ENCODE measurements around the gene PHEX. TPM values are rescaled to one million over a fixed set of nuclear protein-coding genes. Genes with fewer than 3 reads are reported as not detected.
A peak's percentile ranks its signal among the peaks of the same experiment; 100 is the strongest.

PHEX gene
- polyA plus RNA-seq, 2 donors = 0.09 to 0.12 TPM

DNA sequence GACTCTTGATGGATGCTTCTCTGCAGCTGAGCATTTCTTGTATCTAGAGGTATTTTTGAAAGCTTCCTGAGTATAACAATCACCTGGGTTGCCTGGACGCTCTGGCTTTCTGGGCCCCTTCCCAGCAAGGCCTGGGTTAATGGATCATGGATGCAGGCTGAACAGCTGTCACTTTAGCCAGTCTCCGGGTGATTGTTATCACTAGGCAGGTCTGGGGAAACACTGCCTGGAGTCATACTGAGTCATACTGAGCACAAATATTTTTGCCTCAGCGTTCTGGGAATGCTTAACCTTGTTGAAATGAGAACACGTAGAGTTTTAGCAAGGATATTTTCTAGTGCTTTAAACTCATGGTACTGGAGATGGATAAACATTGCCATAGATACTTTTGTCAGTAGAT lies 102.6 kb downstream of the PHEX start:
- 25 to 36% methylated on average over 4 of the region's 4 CpGs for WGBS, 2 donors
- H3K4me3 ChIP-seq (ENCODE audit: low read depth in 1 of 2, low read length in 2 of 2) = no peak overlapping the region
- peaks cover 0 to 5% of the 10 kb centered on the region in 2 donors for H3K4me1 ChIP-seq (ENCODE audit: control insufficient read depth in 2 of 2, insufficient read depth in 2 of 2, low read length in 1 of 2)
- peaks cover 0 to 4% of the 10 kb centered on the region in 2 donors for H3K27me3 ChIP-seq (ENCODE audit: control insufficient read depth in 1 of 2, insufficient read depth in 2 of 2, low read length in 2 of 2)
- H3K27ac ChIP-seq (ENCODE audit: low read depth in 2 of 2, low read length in 1 of 2) = no peak overlapping the region
- H3K36me3 ChIP-seq (ENCODE audit: control insufficient read depth in 2 of 2, insufficient read depth in 2 of 2, low read length in 1 of 2) = no peaks in the 10 kb centered on the region
- no peaks in the 10 kb centered on the region for H3K9me3 ChIP-seq (ENCODE audit: control insufficient read depth in 2 of 2, insufficient read depth in 1 of 2, low read depth in 1 of 2, low read length in 1 of 2)

DNA sequence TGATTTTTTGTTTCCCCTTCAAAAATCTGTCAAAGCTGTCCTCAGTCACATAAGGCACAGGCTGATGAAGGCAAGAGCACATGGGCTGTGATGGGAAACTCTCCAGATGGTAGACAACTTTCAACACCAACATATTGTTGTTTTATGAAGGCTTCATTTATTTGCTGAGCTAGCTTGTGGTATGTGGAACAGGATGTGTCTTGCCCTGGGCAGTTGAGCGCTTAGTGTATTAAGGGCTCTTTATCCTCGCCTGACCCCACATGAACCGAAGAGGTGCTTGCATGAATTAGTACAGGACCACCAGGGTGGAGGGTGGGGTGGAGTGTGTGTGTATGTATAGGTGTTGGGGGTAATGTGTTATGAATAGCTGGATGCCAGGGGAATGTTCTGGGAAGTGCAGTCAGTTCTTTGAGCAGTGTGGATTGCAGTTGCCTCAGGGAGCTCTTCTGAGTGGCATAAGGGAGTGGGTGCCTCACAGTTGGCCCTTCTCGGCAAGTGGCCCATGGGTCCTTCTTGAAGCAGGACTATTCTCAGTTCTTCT lies 103.1 kb downstream of the PHEX start:
- H3K27ac ChIP-seq (ENCODE audit: low read depth in 2 of 2, low read length in 1 of 2) = peak overlapping the region; percentile 59 to 62

DNA sequence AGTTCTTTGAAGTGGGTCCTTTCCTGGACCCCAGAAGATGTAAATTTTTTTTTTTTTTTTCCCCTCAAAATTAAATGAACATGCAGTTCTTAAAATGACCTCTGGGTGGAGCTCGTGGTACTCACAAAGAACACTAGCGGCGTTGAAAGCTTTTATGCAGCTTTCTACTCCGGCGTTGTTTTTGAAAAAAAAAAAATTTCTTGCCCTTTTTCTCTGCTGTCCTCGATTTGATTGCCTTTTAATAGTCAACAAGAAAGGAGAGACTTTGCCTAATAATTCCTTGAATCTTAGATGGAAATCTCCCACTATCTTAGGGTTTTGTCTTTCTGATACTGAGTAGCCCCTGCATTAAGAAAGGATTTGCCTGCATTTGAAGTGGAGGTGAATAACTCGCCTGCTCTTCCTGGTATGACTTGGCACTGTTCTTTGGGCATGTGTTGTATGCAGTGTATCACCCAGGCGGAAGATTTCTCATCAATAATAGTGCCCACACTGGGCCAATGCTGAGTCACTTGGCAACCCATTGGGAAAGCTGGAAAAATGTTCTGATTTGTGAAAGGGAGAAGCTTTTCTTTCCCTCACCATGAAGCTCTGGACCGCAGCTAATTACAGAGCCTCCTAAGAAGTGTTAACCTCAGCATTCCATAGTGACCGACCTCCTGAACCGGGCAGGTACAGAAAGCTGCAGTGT lies 104.0 kb downstream of the PHEX start:
- H3K9me3 ChIP-seq (ENCODE audit: control insufficient read depth in 2 of 2, insufficient read depth in 1 of 2, low read depth in 1 of 2, low read length in 1 of 2) = no peaks in the 10 kb centered on the region
- peaks cover 0 to 7% of the 10 kb centered on the region in 2 donors for H3K27me3 ChIP-seq (ENCODE audit: control insufficient read depth in 1 of 2, insufficient read depth in 2 of 2, low read length in 2 of 2)
- H3K36me3 ChIP-seq (ENCODE audit: control insufficient read depth in 2 of 2, insufficient read depth in 2 of 2, low read length in 1 of 2) = no peaks in the 10 kb centered on the region
- WGBS, 2 donors = 10 to 17% methylated on average over 11 of the region's 11 CpGs
- peaks cover 0 to 5% of the 10 kb centered on the region in 2 donors for H3K4me1 ChIP-seq (ENCODE audit: control insufficient read depth in 2 of 2, insufficient read depth in 2 of 2, low read length in 1 of 2)
- no peak overlapping the region for H3K4me3 ChIP-seq (ENCODE audit: low read depth in 1 of 2, low read length in 2 of 2)
- peak overlapping the region; percentile 3 to 61 for H3K27ac ChIP-seq (ENCODE audit: low read depth in 2 of 2, low read length in 1 of 2)

More for the DNA sequence above, 103.1 kb downstream of the PHEX start:
- Histone ChIP-seq H3K27me3 (ENCODE audit: control insufficient read depth in 1 of 2, insufficient read depth in 2 of 2, low read length in 2 of 2) (peaks cover 0 to 4% of the 10 kb centered on the region in 2 donors), H3K4me3 (ENCODE audit: low read depth in 1 of 2, low read length in 2 of 2) (no peak overlapping the region), H3K9me3 (ENCODE audit: control insufficient read depth in 2 of 2, insufficient read depth in 1 of 2, low read depth in 1 of 2, low read length in 1 of 2) (no peaks in the 10 kb centered on the region), H3K4me1 (ENCODE audit: control insufficient read depth in 2 of 2, insufficient read depth in 2 of 2, low read length in 1 of 2) (peaks cover 0 to 5% of the 10 kb centered on the region in 2 donors), H3K36me3 (ENCODE audit: control insufficient read depth in 2 of 2, insufficient read depth in 2 of 2, low read length in 1 of 2) (no peaks in the 10 kb centered on the region)
- 30 to 40% methylated on average over 4 of the region's 4 CpGs for WGBS, 2 donors

DNA sequence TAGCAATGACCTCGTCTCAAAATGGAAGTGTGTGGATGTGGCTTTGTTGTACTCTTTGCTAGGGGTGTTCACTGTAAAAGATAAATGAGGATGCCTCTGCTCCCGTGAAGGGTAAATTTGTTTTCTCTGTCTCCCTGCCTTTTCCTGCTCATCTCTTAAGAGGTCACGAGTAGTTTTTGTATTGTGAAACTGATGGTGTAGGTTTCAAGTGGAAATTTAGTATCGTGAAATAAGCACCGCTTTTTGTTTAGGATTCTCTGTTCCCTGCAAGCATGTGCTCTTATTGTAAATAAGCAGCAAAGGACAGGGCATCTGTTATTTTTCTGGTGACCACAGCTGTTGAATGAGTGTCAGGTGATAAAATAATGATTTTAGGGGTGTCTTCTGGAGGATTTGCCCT lies 104.6 kb downstream of the PHEX start:
- H3K9me3 ChIP-seq (ENCODE audit: control insufficient read depth in 2 of 2, insufficient read depth in 1 of 2, low read depth in 1 of 2, low read length in 1 of 2) = no peaks in the 10 kb centered on the region
- H3K36me3 ChIP-seq (ENCODE audit: control insufficient read depth in 2 of 2, insufficient read depth in 2 of 2, low read length in 1 of 2) = no peaks in the 10 kb centered on the region
- H3K27me3 ChIP-seq (ENCODE audit: control insufficient read depth in 1 of 2, insufficient read depth in 2 of 2, low read length in 2 of 2) = peaks cover 0 to 9% of the 10 kb centered on the region in 2 donors
- no peak overlapping the region for H3K4me3 ChIP-seq (ENCODE audit: low read depth in 1 of 2, low read length in 2 of 2)
- WGBS, 2 donors = 52 to 65% methylated on average over 5 of the region's 5 CpGs
- peaks cover 0 to 5% of the 10 kb centered on the region in 2 donors for H3K4me1 ChIP-seq (ENCODE audit: control insufficient read depth in 2 of 2, insufficient read depth in 2 of 2, low read length in 1 of 2)
- H3K27ac ChIP-seq (ENCODE audit: low read depth in 2 of 2, low read length in 1 of 2) = peak overlapping the region in 1 of 2 donors; percentile 61

DNA sequence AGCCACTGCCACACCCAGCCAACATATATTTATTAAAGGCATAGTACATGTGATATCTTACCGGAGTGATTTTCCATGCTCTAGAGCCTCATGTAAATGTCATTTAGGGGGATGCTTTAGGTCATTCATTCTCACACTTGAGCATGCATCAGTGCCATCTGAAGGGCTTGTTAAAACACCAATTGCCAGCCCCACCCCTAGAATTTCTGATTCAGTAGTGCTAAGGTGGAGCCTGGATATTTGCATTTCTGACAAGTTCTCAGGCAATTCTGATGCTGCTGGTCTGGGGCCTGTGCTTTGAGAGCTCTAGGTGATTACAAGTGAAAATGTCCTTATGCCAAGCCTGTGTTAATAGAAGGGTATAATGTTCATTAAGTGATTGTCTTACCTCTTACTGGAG lies 107.7 kb downstream of the PHEX start:
- H3K4me1 ChIP-seq (ENCODE audit: control insufficient read depth in 2 of 2, insufficient read depth in 2 of 2, low read length in 1 of 2) = peaks cover 0 to 5% of the 10 kb centered on the region in 2 donors
- WGBS, 2 donors = 81 to 85% methylated on average over 1 of the region's 1 CpG
- H3K9me3 ChIP-seq (ENCODE audit: control insufficient read depth in 2 of 2, insufficient read depth in 1 of 2, low read depth in 1 of 2, low read length in 1 of 2) = no peaks in the 10 kb centered on the region
- no peak overlapping the region for H3K4me3 ChIP-seq (ENCODE audit: low read depth in 1 of 2, low read length in 2 of 2)
- no peak overlapping the region for H3K27ac ChIP-seq (ENCODE audit: low read depth in 2 of 2, low read length in 1 of 2)
- H3K36me3 ChIP-seq (ENCODE audit: control insufficient read depth in 2 of 2, insufficient read depth in 2 of 2, low read length in 1 of 2) = no peaks in the 10 kb centered on the region
- H3K27me3 ChIP-seq (ENCODE audit: control insufficient read depth in 1 of 2, insufficient read depth in 2 of 2, low read length in 2 of 2) = peaks cover 0 to 6% of the 10 kb centered on the region in 2 donors

DNA sequence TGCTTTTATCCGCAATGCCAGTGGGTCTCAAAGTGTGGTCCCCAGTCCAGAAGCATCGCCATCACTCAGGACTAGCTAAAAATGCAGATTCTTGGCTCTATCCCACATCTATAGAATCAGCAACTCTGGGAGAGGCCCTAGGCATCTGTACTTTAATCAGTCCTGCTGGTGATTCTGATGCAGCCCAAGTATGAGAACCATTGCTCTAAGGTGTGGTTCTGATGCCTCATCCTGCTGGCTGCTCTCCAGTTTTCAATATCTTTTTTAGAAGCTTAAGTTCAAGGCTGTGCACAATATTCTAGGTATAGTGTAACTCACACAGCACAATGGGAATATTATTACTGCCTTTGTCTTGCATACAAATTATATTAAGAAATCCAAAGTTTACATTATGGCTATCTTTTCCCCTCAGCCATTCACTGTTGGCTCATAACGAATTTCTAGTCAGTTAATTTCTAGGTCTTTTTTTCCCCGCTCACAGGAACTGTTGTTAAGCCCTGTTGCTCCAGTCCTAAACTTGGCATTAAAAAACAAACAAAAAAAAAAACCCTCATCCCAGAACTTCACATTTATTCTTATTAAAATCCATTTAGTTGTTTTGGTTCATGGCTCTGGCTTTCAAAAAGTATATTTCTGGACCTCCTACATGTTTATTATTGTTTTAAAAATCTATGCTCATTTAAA lies 109.1 kb downstream of the PHEX start:
- no peak overlapping the region for H3K27ac ChIP-seq (ENCODE audit: low read depth in 2 of 2, low read length in 1 of 2)
- H3K36me3 ChIP-seq (ENCODE audit: control insufficient read depth in 2 of 2, insufficient read depth in 2 of 2, low read length in 1 of 2) = no peaks in the 10 kb centered on the region
- H3K4me3 ChIP-seq (ENCODE audit: low read depth in 1 of 2, low read length in 2 of 2) = no peak overlapping the region
- H3K27me3 ChIP-seq (ENCODE audit: control insufficient read depth in 1 of 2, insufficient read depth in 2 of 2, low read length in 2 of 2) = peaks cover 0 to 6% of the 10 kb centered on the region in 2 donors
- H3K9me3 ChIP-seq (ENCODE audit: control insufficient read depth in 2 of 2, insufficient read depth in 1 of 2, low read depth in 1 of 2, low read length in 1 of 2) = no peaks in the 10 kb centered on the region
- 80 to 84% methylated on average over 4 of the region's 4 CpGs for WGBS, 2 donors
- no peaks in the 10 kb centered on the region for H3K4me1 ChIP-seq (ENCODE audit: control insufficient read depth in 2 of 2, insufficient read depth in 2 of 2, low read length in 1 of 2)

DNA sequence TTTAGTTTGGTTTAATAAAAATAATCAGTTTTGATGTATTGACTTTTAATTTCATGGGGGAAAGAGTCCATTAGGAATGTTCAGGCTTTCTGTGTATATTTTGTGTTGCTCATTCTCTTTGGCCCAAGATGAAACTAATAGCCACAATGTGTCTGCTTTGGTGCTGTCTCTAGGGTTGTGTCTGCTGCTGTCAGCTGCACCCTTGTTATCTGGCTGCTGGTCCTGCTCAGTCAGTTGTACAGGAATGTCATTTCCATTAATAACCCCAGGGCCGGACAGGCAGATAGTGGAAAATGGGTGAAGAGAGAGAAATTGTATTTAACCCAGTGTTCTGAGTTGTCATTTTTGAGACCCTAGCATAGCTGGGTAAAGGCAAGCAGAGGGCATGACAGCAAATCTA lies 115.1 kb downstream of the PHEX start:
- H3K9me3 ChIP-seq (ENCODE audit: control insufficient read depth in 2 of 2, insufficient read depth in 1 of 2, low read depth in 1 of 2, low read length in 1 of 2) = no peaks in the 10 kb centered on the region
- H3K27ac ChIP-seq (ENCODE audit: low read depth in 2 of 2, low read length in 1 of 2) = no peak overlapping the region
- H3K36me3 ChIP-seq (ENCODE audit: control insufficient read depth in 2 of 2, insufficient read depth in 2 of 2, low read length in 1 of 2) = no peaks in the 10 kb centered on the region
- H3K27me3 ChIP-seq (ENCODE audit: control insufficient read depth in 1 of 2, insufficient read depth in 2 of 2, low read length in 2 of 2) = peaks cover 0 to 4% of the 10 kb centered on the region in 2 donors
- no peaks in the 10 kb centered on the region for H3K4me1 ChIP-seq (ENCODE audit: control insufficient read depth in 2 of 2, insufficient read depth in 2 of 2, low read length in 1 of 2)
- WGBS, 2 donors = 71 to 77% methylated on average over 1 of the region's 1 CpG
- no peak overlapping the region for H3K4me3 ChIP-seq (ENCODE audit: low read depth in 1 of 2, low read length in 2 of 2)

DNA sequence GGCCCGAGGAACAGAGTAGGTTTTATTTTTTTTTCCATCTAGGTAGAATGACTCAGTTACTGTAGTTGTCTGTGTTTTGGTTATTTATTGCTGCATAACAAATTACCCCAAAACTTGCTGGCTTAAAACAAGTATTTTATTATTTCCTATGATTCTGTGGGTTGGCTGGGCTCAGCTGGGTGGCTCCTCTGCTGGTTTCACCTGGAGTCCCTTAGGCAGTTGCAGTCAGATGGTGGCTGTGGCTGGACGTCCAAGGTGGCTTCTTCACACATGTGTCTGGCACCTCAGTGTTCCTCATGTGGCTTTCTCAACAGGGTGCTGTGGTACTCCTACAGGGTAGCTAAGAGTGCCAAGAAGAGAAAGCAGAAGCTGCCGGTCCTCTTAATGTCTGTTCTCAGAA lies 115.8 kb downstream of the PHEX start:
- H3K27ac ChIP-seq (ENCODE audit: low read depth in 2 of 2, low read length in 1 of 2) = no peak overlapping the region
- no peaks in the 10 kb centered on the region for H3K4me1 ChIP-seq (ENCODE audit: control insufficient read depth in 2 of 2, insufficient read depth in 2 of 2, low read length in 1 of 2)
- WGBS, 2 donors = 72 to 95% methylated on average over 3 of the region's 3 CpGs
- no peaks in the 10 kb centered on the region for H3K36me3 ChIP-seq (ENCODE audit: control insufficient read depth in 2 of 2, insufficient read depth in 2 of 2, low read length in 1 of 2)
- H3K9me3 ChIP-seq (ENCODE audit: control insufficient read depth in 2 of 2, insufficient read depth in 1 of 2, low read depth in 1 of 2, low read length in 1 of 2) = no peaks in the 10 kb centered on the region
- no peak overlapping the region for H3K4me3 ChIP-seq (ENCODE audit: low read depth in 1 of 2, low read length in 2 of 2)
- H3K27me3 ChIP-seq (ENCODE audit: control insufficient read depth in 1 of 2, insufficient read depth in 2 of 2, low read length in 2 of 2) = peaks cover 0 to 4% of the 10 kb centered on the region in 2 donors

DNA sequence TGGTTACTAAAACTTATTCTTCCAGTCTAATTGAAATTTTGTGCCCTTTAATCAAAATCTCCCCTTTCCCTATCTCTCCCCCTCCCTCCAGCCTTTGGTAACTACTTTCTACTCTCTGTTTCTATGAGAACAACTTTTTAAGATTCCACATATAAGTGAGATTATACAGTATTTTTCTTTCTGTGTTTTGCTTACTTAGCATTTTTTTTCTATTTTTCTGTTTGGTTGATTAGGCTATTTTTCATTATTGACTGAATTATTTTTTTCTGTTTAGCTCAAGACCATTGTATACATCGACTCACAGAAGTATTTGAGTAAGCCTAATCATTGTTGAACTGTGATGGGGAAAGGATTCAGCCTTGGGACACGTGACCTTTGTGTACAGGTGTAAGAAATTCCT lies 116.4 kb downstream of the PHEX start:
- no peaks in the 10 kb centered on the region for H3K36me3 ChIP-seq (ENCODE audit: control insufficient read depth in 2 of 2, insufficient read depth in 2 of 2, low read length in 1 of 2)
- 65 to 87% methylated on average over 2 of the region's 2 CpGs for WGBS, 2 donors
- H3K27ac ChIP-seq (ENCODE audit: low read depth in 2 of 2, low read length in 1 of 2) = no peak overlapping the region
- peaks cover 0 to 4% of the 10 kb centered on the region in 2 donors for H3K27me3 ChIP-seq (ENCODE audit: control insufficient read depth in 1 of 2, insufficient read depth in 2 of 2, low read length in 2 of 2)
- H3K4me3 ChIP-seq (ENCODE audit: low read depth in 1 of 2, low read length in 2 of 2) = no peak overlapping the region
- no peaks in the 10 kb centered on the region for H3K9me3 ChIP-seq (ENCODE audit: control insufficient read depth in 2 of 2, insufficient read depth in 1 of 2, low read depth in 1 of 2, low read length in 1 of 2)
- no peaks in the 10 kb centered on the region for H3K4me1 ChIP-seq (ENCODE audit: control insufficient read depth in 2 of 2, insufficient read depth in 2 of 2, low read length in 1 of 2)
